ENCODE measurements around the gene GPR173.

GRCh38 chrX:53115550-53115874, 66.9 kb downstream of the GPR173 start:
- TF ChIP-seq POLR2AphosphoS5 (IDR thresholded peaks at IDR 0.05; ENCODE audit: low read depth) (no peak), CTCF (conservative IDR thresholded peaks at IDR 0.05; ENCODE audit: low read depth in 2 of 2) (no peak), JUNB (IDR thresholded peaks at IDR 0.05; ENCODE audit: unreplicated experiment) (no peak), REST (IDR thresholded peaks at IDR 0.05; ENCODE audit: unreplicated experiment) (no peak), EZH2phosphoT487 (IDR thresholded peaks at IDR 0.05; ENCODE audit: unreplicated experiment) (no peak), CREB1 (CRISPR knock-in tag; IDR thresholded peaks at IDR 0.05; ENCODE audit: low read depth) (no peak)
